GOT3 (cell line): ENCODE measurements around the gene GCNT1.
"Not testable (repeated sequence)": the region's sequence is repeated elsewhere in the genome, so short reads cannot be mapped to it uniquely, and the experiment has no call there.

Source experiments
- DNase-seq: peaks from one replicate; lab custom pipeline; 2025; ENCODE audit warnings: mixed read lengths; lab: John Stamatoyannopoulos, UW

Gene GCNT1

DNA sequence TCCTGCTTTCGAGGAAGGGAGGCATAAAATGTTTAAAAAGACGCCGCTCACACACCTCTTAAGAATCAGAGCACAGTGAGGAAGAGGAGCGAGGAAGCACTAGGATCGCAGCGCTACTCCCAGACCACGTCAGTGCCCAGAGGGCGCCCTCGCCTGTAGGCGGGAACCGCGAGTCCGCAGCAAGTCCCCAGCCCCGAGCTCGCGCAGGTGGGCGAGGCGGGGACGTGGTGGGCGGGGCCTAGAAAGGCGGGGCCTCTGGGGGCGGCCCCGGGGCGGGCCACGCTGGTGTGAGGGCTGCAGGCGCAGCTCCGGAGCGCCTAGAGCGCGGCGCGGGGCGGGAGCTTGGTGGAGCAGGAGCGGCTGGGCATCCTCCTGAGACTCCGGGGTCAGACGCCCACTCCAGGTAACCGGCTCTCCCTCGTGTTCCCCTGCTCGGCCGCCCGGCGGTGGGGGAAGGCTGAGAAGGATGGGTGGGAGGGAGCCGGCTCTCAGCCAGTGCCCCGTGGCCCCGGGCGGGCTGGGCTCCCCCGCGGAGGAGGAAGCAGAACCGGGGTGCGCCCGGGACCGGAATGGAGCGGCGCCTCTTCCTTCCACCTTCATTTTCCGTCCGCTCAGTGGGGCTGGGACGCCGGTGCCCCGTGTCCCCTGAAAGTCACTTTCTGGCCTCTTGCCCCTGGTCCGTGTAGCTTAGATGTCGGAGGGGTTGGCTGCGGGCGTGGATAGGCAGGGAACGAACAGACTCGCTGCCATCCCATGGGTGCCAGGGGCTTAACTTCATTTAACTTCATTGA lies at the start of gene GCNT1:
Gene GCNT1 (plus strand): TSS at position 280 of the 791 bp plus-strand sequence. CDS start 43,200 bp downstream, outside the sequence.
- DNase-seq: peak; percentile 22

DNA sequence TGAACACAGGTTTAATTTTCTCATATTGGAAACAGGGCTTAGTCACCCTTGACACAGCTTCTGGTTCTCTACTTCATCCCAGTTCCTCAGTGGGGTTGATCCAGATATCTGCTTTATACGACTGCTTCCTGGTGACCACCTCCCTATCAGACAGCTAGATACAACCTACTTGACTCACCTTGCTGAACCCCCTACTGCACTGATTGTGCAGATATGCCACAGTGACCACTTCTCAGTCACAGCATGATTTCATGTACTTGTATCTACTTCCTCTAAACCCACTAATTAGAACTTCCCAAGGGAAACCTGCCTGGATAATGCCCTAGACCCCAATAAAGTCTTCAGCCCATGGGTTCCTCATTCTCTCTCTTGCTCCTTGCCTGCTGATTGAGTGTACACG lies 46.3 kb upstream of the GCNT1 start:
- DNase-seq: no peak

DNA sequence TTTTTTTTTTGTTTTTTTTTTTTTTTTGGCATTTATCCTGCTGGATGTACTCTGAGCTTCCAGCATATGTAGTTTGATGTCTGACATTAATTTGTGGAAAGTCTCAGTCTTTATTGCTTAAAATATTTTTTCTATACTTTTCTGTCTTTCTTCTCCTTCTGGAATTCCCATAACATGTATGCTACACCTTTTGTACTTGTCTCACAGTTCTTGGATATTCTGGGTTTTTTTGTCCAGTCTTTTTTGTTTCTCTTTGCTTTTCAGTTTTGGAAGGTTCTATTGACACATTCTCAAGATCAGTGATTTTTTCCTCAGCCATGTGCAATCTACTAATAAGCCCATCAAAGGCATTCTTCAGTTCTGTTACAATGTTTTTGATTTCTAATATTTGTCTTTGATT lies 45.3 kb upstream of the GCNT1 start:
- DNase-seq: no peak

DNA sequence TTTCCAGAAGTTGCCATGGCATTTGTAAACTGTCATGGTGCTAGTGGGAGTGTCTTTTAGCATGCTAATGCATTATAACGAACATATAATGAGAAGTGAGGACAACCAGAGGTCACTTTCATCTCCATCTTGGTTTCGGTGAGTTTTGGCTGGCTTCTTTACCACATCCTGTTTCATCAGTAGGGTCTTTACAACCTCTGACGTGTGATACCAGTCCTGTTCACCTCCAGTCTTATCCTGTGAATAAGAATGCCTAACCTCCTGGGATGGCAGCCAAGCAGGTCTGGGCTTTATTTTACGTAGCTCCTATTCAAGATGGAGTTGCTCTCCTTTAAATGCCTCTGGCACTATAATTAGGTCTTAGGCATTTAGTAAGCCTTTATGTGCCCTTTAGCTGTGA lies 44.3 kb upstream of the GCNT1 start:
- no peak for DNase-seq

DNA sequence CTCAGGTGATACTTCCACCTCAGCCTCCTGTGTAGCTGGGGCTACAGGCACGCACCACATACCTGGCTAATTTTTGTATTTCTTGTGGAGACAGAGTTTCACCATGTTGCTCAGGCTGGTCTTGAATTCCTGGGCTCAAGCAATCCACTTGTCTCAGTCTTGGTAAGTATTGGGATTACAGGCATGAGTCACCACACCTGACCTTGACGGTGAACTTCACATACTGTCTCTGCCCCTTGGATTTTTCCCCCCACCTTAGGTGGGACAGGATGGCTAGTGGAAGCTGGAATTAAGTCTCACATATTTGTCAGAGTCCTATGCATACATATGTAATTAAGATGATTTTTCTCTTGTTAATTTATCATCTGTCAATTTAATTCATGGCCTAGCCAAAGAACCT lies 43.8 kb upstream of the GCNT1 start:
- no peak for DNase-seq

DNA sequence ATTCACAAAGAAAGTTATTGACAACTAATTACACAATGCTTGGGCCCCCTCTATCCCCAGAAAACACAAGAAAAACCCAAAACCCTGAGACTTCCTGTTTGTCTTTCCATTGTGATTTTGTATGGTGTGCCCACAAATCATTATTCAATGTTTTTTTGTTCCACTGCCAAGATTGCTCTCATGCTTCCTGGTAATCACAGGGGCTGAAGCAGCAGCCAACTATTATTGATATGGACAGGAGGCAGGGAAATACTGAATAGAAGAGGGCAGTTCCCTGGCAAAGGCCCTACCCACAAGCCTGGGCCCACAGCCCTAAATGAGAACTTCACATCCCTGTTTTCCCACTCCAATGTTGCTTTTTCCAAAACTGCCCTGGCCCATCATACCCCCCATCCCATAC lies 43.3 kb upstream of the GCNT1 start:
- DNase-seq: no peak

DNA sequence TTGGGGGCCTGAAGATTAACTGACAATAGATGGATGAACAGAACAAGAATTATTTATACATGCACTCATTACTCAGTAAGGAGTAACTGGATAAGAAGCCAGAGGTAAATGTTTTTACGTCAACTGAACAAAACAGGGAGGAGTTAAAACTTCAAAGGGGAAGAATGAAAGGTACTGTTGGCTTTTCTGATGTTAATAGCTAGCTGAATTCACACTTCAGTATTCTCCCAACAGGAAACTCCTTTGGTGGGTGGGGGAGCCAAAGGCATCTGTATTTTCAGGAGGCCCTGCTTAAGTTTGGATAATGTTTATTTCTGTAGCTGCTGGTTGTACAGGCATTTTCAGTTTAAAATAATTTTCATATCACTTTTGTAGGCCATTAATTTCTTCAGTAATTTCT lies 41.6 kb upstream of the GCNT1 start:
- no peak for DNase-seq

DNA sequence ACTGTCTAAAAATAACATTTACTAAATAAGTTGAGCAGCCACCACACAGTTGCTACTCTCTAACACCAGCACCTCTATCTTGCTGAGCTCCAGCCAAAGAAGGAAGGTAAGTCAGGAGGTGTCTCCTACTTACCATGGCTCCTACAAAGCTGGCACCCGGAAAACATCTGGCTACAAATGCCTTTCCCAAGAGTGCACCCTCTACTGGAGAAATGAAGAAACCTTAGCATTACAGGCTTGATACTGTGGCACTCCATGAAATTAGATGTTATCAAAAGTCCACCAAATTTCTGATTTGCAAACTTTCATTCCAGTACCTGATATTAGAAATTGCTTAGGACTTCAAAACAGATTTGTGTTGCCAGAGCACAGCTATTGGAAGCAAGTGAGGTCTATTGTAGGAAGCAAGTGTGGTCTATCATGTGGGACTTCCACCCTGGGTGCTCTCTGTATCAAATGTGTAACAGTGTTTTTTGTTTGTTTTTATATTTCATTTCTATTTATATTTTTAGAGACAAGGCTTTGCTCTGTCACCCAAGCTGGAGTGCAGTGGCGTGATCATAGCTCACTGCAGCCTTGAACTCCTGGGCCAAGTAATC lies 39.1 kb upstream of the GCNT1 start:
- DNase-seq: no peak

DNA sequence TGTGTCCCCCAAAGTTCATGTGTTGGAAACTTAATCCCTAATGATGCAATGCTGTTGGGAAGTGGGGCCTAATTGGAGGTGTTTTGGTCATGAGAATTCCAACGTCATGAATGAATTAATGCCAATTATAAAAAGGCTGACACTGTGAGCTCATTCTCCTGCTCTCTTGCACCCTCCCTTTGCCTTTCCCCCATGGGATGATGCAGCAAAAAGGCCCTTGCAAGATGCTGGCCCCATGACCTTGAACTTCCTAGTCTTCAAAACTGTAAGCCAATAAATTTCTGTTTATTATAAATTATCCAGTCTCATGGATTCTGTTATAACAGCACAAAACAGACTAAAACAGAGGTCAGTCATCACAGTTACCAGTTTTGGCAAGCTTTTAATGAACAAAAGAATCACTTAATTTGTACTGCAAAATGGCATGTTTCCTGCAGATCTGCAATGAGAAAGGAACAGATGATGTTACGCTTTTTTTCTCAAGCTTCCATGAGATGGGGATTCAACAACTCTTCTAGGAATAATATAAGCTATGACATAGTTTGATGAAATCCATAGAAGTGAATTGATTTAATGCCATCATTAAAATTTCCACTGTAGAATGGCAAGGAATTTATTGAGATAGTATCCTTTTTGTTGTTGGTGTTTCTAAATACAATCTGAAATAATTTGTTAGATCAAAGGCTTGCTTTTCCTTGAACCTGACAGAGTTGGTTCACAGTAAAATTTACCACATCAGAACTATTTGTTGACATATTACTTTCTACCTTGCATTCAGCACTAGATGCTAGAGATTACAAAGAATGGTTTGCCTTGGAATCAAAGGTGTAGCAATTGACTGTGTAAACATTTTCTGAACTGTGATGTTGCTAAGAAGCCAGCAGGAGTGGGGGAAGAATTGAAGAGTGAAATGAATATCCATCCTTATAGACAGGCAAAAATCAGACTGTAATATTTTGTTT lies 35.5 kb upstream of the GCNT1 start:
- DNase-seq: no peak

DNA sequence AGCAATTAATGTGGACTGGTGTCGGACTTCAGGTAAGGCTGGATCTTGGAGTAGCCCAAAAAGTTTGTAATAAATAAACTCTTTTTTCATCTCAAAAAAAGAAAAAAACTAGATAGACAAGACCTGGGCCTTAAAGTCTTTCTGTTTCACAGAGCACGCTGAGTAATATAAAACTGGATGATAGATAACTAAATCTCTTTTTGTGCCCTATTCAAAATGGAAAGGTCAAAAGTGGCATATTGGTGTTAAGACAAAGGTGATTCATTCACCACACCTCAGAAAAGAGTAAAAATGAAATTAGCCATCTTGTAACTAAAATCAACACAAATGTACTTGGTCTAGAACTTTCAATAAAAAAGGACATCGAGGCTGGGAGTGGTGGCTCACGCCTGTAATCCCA lies 34.5 kb upstream of the GCNT1 start:
- DNase-seq: no peak

DNA sequence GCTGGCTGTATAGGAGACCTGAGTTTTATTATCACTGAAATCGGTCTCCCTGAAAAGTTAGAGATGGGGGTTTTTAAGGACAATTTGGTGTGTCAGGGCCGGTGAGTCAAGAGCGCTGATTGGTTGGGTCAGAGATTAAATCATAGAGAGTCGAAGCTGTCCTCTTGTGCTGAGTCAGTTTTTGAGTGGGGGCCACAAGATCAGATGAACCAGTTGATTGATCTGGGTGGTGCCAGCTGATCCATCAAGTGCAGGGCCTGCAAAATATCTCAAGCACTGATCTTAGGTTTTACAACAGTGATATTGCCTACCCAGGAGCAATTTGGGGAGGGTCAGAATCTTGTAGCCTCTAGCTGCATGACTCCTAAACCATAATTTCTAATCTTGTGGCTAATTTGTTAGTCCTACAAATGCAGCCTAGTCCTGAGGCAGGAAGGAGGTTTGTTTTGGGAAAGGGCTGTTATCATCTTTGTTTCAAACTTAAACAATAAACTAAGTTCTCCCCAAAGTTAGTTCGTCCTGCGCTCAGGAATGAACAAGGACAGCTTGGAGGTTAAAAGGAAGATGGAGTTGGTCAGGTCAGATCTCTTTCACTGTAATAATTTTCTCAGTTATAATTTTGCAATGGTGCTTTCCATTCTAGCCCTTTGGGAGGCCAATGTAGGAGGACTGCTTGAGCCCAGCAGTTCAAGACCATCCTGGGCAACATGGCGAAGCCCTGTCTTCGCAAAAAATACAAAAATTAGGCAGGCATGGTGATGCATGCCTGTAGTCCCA lies 33.1 kb upstream of the GCNT1 start:
- DNase-seq: no peak

DNA sequence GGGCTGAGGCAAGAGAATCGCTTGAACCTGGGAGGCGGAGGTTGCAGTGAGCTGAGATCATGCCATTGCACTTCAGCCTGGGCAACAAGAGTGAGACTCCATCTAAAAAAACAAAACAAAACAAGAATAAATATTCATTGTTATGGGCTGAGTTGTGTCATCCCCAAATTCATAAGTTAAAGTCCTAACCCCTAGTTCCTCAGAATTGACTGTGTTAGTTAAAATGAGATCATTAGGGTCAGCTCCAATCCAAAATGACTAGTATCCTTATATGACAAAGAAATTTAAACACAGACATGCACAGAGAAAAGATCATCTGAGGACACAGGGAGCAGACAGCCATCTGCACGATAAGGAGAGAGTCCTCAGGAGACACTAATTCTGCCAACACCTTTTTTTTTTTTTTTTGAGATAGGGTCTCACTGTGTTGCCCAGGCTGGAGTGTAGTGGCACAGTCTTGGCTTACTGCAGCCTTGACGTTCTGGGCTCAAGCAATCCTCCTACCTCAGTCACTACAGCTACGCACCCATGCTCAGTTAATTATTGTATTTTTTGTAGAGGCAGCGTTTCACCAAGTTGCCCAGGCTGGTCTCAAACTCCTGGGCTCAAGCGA lies 32.1 kb upstream of the GCNT1 start:
- no peak for DNase-seq

DNA sequence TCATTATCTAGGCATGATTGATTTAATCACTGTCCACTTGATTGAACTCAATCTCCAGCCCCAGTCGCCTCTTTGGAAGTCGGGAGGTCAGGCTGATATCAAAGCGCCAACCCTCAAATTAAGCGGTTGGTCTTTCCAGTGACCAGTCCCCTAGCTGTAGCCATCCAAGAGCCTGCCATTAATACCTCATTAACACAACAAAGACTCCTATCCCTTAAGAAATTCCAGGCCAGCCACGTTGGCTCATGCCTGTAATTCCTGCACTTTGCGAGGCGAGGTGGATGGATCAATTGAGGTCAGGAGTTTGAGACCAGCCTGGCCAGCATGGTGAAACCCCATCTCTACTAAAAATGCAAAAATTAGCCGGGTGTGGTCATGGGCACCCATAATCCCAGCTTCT lies 27.4 kb upstream of the GCNT1 start:
- no peak for DNase-seq

DNA sequence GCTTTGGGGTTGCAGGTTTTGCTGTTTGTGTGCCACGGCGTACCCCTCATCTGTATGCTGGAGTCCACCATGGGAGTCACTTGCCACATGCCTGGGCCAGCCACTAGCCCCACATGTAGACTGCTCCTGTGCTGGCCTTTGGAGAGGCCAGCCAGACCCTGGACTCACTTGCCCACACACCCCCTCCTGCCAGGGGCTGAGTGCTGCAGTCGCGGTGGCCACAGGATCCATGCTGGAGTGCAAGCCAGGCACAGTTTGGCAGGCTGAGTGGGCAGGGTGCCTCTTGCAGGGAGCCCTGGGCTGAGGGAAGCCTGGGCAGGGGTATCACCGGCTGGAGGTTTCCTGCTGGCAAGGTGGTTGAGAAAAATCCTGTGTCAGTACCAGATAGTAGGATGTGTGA lies 25.6 kb upstream of the GCNT1 start:
- DNase-seq: no peak

DNA sequence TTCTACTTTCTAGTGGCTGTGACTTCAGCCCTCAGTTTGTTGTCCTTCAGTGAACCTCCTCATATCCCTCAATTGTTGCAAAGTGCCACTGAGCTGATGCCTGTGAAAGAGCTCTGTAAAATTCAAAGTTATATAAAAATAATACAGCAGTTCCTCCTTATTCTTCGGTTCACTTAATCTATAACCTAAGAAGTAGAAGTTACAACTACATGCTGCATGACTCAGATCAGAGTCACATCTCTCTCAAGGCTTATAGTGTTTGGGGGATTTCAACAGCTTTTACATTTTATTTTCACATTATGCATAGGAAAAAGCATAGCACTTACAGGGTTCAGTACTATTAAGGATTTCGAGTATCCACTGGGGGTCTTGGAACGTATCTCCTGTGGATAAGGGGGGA lies 25.1 kb upstream of the GCNT1 start:
- DNase-seq: no peak

DNA sequence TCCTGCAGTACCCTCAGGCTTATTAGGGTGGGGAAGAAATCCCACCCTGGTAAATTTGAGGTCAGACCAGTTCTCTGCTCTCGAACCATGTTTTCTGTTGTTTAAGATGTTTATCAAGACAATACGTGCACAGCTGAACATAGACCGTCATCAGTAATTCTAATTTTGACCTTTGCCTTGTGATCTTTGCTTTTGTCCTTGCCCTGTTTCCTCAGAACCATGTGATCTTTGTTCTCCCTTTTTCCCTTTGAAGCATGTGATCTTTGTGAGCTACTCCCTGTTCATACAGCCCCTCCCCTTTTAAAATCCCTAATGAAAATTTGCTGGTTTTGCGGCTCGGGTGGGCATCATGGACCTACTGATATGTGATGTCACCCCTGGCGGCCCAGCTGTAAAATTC lies 24.1 kb upstream of the GCNT1 start:
- not testable (repeated sequence) for DNase-seq

DNA sequence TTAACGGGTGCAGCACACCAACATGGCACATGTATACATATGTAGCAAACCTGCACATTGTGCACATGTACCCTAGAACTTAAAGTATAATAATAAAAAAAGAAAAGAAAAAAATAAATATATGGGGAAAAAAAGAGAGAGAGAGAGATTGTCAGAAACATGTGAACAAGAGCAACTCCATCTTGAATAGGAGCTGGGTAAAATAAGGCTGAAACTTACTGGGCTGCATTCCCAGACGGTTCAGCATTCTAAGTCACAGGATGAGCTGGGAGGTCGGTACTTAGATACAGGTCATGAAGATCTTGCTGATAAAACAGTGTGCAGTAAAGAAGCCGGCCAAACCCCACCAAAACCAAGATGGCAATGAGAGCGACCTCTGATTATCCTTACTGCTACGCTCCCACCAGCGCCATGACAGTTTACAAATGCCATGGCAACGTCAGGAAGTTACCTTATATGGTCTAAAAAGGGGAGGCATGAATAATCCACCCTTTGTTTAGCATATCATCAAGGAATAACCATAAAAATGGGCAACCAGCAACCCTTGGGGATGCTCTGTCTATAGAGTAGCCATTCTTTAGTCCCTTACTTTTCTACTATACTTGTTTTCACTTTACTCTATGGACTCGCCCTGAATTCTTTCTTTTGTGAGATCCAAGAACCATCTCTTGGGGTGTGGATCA lies 21.8 kb upstream of the GCNT1 start:
- DNase-seq: not testable (repeated sequence)

DNA sequence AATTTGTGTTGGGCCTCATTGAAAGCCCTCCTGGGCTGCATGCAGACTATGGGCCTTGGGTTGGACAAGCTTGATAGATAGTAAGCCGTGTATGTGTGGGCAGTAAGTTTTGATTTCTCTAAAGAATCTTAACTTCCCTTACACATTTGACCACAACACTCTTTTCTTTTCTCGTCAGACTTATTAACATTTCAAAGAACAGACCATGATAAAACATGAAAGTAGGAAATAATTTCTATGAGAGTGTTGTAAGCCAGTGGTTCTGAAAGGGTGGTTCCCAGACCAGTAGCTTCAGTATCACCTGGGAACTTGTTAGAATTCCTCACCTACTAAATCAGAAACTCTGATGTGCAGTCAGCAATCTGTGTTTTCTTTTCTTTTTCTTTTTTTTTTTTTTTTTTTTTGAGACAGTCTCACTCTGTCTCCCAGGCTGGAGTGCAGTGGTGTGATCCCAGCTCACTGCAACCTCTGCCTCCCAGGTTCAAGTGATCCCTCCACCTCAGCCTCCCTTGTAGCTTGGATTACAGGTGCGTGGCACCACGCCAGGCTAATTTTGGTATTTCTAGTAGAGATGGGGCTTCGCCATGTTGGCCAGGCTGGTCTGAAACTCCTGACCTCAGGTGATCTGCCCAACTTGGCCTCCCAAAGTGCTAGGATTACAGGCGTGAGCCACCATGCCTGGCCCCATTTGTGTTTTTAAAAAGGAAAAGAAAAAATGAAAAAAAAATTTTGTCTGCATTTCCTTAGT lies 20.0 kb upstream of the GCNT1 start:
- no peak for DNase-seq

DNA sequence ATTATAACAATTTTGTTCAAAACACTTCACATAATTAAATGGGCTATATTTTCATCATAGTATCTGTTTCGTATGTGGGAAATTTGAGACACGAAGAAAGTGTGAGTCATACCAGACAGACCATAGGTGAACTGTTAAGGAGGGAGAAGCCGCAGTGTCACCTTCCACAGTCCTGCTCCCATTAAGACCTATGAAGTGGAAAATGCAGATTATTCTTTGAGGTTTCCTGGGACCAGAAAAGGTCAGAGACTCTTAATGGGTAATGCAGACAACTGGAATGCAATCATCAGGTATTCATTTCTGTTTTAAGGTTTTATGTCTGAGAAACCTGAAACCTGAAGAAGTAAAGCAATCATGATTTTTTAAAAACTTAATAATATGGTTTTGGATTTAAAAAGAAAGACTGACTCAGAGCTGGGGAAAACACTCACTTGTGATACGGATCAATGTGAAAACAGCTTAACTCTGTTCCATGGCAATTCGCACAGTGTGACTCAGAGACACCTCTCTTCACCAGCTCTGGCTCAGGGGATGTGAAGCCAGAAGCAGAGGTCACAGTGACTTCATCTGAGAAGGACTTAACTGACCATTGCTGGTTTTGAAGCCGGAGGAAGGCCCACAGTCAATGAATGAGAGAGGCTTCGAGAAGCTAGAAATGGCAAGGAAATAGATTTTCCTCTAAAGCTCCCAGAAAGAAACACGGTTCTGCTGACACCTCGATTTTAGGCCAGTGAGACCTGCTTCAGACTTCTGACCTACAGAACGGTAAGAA lies 17.2 kb upstream of the GCNT1 start:
- DNase-seq: no peak
